ENCODE data around the gene ABHD17B. TPM values are rescaled to one million over a fixed set of nuclear protein-coding genes. Genes with fewer than 3 reads are reported as not detected.

Gene ABHD17B
- total RNA-seq, 3 donors from 2014 or later (not counting 1 experiment from before 2014, with no cell fraction given): 28.7 to 34.4 (median 30.3) TPM

DNA sequence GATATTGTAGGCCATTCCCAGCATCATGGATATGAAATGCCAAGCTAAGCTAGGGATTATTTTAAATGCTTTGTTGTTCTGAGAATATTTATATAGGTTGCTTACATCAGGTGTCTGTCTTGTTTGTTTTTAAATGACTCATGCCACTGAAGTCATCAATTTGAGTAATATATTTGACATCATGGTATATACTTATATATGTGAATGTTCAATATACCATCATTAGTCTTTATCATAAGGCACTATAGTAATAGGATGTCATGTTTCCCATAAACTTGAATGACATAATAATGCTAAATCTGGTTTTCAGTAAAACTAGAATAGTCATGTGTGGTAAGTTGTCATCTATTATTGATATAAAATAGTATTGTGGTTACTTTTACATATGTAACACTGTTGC lies 13.6 kb upstream of the ABHD17B start:
- no peaks in the 10 kb centered on the region for H3K9me3 ChIP-seq (ENCODE audit: control insufficient read depth, insufficient read depth, low read length)
- no peak overlapping the region for H3K4me3 ChIP-seq (ENCODE audit: low read length)
- H3K27me3 ChIP-seq (ENCODE audit: control insufficient read depth, insufficient read depth, low read length): no peaks in the 10 kb centered on the region
- H3K27ac ChIP-seq (ENCODE audit: low read length): no peak overlapping the region
- intact Hi-C loops (cut with micrococcal nuclease): no loop called here
- H3K4me1 ChIP-seq (ENCODE audit: control insufficient read depth, insufficient read depth, low read length): no peaks in the 10 kb centered on the region
- H3K36me3 Mint-ChIP-seq: no peaks in the 10 kb centered on the region
- no peak overlapping the region for H3K27ac Mint-ChIP-seq
- DNase-seq (no peak), ATAC-seq (no peak)
- H3K4me1 Mint-ChIP-seq: peaks cover 16 to 18% of the 10 kb centered on the region in 2 donors
- H3K27me3 Mint-ChIP-seq (ENCODE audit: low read depth in 2 of 2): no peaks in the 10 kb centered on the region
- H3K4me3 Mint-ChIP-seq: no peak overlapping the region
- no peaks in the 10 kb centered on the region for H3K9me3 Mint-ChIP-seq
- TF ChIP-seq, protein P1, sequence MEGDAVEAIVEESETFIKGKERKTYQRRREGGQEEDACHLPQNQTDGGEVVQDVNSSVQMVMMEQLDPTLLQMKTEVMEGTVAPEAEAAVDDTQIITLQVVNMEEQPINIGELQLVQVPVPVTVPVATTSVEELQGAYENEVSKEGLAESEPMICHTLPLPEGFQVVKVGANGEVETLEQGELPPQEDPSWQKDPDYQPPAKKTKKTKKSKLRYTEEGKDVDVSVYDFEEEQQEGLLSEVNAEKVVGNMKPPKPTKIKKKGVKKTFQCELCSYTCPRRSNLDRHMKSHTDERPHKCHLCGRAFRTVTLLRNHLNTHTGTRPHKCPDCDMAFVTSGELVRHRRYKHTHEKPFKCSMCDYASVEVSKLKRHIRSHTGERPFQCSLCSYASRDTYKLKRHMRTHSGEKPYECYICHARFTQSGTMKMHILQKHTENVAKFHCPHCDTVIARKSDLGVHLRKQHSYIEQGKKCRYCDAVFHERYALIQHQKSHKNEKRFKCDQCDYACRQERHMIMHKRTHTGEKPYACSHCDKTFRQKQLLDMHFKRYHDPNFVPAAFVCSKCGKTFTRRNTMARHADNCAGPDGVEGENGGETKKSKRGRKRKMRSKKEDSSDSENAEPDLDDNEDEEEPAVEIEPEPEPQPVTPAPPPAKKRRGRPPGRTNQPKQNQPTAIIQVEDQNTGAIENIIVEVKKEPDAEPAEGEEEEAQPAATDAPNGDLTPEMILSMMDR (IDR thresholded peaks at IDR 0.05): no peak
- H3K36me3 ChIP-seq (ENCODE audit: control insufficient read depth, insufficient read depth, low read length): peaks cover 2% of the 10 kb centered on the region

DNA sequence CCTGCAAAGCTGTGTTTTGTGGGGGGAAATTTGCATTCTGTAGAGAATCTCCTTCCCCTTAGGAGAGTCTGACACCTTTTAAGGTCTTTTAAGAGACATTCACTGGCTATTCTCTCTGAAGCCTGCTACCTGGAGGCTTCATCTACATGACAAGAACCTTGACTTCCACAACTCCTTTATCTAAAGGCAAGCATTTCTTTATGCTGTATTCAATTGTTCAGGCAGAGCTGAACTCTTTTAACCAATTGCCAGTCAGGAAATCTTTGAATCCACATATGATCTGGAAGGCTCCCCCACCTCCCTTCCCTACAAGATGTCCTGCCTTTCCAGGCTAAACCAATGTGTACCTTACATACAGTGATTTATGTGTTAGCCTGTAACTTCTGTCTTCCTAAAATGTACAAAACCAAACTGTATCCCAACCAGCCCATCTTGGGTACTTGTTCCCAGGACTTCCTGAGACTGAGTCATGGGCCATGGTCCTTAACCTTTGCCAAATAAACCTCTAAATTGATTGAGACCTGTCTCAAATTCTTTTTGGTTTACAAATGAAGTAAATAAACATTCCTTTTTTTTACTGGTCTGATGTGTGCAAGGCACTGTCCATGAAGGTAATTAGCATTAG lies 10.3 kb upstream of the ABHD17B start:
- Mint-ChIP-seq H3K36me3 (no peaks in the 10 kb centered on the region), H3K4me3 (no peak overlapping the region), H3K27ac (peak overlapping the region in 1 of 2 donors; percentile 20), H3K4me1 (peaks cover 16 to 20% of the 10 kb centered on the region in 2 donors), H3K27me3 (ENCODE audit: low read depth in 2 of 2) (no peaks in the 10 kb centered on the region), H3K9me3 (no peaks in the 10 kb centered on the region)
- H3K4me1 ChIP-seq (ENCODE audit: control insufficient read depth, insufficient read depth, low read length): no peaks in the 10 kb centered on the region
- no peak overlapping the region for H3K4me3 ChIP-seq (ENCODE audit: low read length)
- DNase-seq (no peak), ATAC-seq (no peak)
- H3K36me3 ChIP-seq (ENCODE audit: control insufficient read depth, insufficient read depth, low read length): peaks cover 3% of the 10 kb centered on the region
- TF ChIP-seq, protein P1 (IDR thresholded peaks at IDR 0.05): no peak
- H3K27me3 ChIP-seq (ENCODE audit: control insufficient read depth, insufficient read depth, low read length): no peaks in the 10 kb centered on the region
- no peaks in the 10 kb centered on the region for H3K9me3 ChIP-seq (ENCODE audit: control insufficient read depth, insufficient read depth, low read length)
- no peak overlapping the region for H3K27ac ChIP-seq (ENCODE audit: low read length)
- intact Hi-C loops (cut with micrococcal nuclease): no loop called here

DNA sequence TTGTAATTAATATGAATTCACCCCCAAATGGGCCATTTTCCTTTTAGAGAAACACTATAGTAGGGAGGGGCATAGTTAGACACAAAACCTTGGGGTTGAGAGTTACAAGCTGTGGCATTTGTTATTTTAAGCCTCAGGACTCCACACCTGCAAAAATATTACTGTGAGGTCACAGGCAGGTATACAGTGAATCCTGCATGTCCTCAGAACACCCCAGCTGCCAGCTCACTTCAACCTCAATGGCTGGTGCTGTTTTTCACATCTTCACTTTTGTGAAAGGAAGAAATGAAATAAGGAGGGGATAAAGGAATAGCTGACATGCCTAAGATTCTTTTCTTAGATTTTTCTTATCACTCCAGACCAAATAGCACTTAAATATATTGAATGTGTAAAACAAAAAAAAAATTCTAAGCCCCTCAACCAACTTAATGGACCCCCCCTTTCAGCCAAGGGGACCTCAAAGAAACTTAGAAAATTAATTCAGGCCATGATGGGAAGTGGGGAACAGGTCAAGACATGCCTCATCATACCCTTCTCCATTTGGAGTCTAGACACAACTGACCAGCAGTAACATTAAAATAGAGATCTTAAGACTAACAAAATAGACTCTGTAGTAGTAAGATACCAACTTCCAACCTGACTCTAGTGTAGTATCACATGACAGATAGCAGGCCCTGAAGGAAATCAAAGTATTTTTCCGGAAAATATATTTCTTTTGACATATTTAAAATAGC lies 9.6 kb upstream of the ABHD17B start:
- no peak overlapping the region for H3K4me3 ChIP-seq (ENCODE audit: low read length)
- DNase-seq (no peak), ATAC-seq (no peak)
- whole genome bisulfite sequencing (ENCODE audit: insufficient coverage): no CpG with 5 or more reads among the region's 1 CpG
- H3K27me3 ChIP-seq (ENCODE audit: control insufficient read depth, insufficient read depth, low read length): no peaks in the 10 kb centered on the region
- intact Hi-C loops (cut with micrococcal nuclease): no loop called here
- H3K9me3 Mint-ChIP-seq: no peaks in the 10 kb centered on the region
- TF ChIP-seq, protein P1 (IDR thresholded peaks at IDR 0.05): no peak
- no peaks in the 10 kb centered on the region for H3K9me3 ChIP-seq (ENCODE audit: control insufficient read depth, insufficient read depth, low read length)
- H3K4me1 Mint-ChIP-seq: peaks cover 20 to 24% of the 10 kb centered on the region in 2 donors
- no peaks in the 10 kb centered on the region for H3K27me3 Mint-ChIP-seq (ENCODE audit: low read depth in 2 of 2)
- no peaks in the 10 kb centered on the region for H3K36me3 Mint-ChIP-seq
- H3K36me3 ChIP-seq (ENCODE audit: control insufficient read depth, insufficient read depth, low read length): peaks cover 3% of the 10 kb centered on the region
- H3K27ac ChIP-seq (ENCODE audit: low read length): no peak overlapping the region
- no peak overlapping the region for H3K27ac Mint-ChIP-seq
- H3K4me3 Mint-ChIP-seq: no peak overlapping the region
- H3K4me1 ChIP-seq (ENCODE audit: control insufficient read depth, insufficient read depth, low read length): no peaks in the 10 kb centered on the region
